Measurements from ENCODE around the gene SDC3.

Gene SDC3

DNA sequence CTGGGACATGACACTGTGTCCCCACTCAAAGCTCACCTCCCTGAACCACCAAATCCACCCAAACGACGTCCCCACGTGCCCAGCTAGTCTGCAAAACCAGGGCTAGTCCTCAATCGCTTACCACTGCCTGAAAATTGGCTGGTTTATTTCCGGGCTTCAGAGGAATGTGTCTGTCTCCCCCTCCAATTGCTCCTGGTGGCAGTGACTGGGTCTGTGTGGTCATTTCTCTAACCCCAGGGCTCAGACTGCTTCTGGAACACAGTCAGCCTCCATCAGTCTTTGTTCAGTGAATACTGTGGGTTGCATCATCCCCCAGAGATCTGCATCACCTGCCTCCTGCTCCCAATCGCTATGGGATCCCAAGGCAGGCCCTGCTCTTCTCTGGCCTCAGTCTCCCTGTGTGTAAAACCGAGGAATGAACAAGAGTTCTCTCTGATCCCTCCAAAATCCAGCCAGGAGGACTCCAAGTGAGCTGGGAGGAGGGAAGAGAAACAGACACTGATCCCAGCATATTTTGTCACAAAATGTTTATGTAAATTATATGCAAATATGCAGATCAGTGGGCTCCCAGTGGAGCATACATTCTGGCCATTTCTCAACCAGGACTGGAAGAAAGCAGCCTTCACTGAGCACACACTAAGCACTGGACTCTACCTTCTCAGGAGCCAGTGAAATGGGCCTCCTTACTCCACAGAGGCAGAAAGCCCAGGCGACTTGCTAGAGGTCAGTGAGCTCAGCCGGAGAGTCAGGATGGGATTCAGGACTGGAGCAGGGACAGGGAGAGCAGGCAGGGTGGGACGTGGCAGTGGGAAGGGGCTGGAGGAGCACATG is 20.9 kb downstream of the SDC3 start:
- Histone ChIP-seq H3K9me3 (ENCODE audit: control insufficient read depth, insufficient read depth, low read length) (no peaks in the 10 kb centered on the region), H3K36me3 (ENCODE audit: control insufficient read depth, insufficient read depth, low read length) (no peaks in the 10 kb centered on the region), H3K27me3 (ENCODE audit: control insufficient read depth, insufficient read depth, low read length) (no peaks in the 10 kb centered on the region), H3K4me1 (ENCODE audit: control insufficient read depth, insufficient read depth, low read length) (peaks cover 26% of the 10 kb centered on the region), H3K4me3 (ENCODE audit: low read depth, low read length) (no peak overlapping the region), H3K27ac (ENCODE audit: low read depth, low read length) (peak overlapping the region; percentile 32), H3K9ac (ENCODE audit: low read depth, low read length) (no peak overlapping the region; the same call in 1 of the 2 replicates)

DNA sequence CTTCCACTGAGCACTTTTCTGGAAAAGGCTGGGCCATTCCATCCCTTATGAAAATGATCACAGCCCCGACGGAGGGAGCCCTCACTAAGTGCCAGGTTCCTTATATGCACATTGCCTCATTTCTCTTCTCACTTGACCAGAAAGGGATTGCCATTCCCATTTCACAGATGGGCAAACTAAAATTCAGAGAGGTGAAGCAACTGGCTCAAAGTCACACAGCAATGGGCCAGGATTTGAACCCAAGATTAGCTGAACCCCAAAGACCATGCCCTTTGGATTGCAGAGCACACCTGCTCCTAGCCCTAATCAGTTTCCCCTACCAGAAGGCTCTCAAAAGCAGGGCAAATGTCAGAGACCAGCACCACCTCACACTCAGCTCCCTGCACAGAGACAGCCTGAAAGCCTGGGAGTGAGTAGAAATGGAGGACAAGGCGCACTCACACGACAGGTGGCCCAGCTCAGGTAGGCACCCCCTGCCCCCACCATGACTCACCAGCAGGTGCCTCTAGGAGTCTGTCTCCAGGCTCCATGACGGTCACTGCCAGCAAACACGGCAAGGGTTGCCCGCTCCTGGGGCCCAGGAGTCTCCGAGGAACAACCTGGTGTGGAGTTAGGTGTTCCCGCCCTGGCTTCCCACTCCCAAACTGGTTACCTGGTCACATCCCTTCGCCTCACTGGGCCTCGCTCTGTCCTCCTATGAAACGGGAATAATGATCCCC is 21.7 kb downstream of the SDC3 start:
- no peak overlapping the region for H3K27ac ChIP-seq (ENCODE audit: low read depth, low read length)
- no peaks in the 10 kb centered on the region for H3K27me3 ChIP-seq (ENCODE audit: control insufficient read depth, insufficient read depth, low read length)
- H3K9me3 ChIP-seq (ENCODE audit: control insufficient read depth, insufficient read depth, low read length): no peaks in the 10 kb centered on the region
- H3K4me1 ChIP-seq (ENCODE audit: control insufficient read depth, insufficient read depth, low read length): peaks cover 26% of the 10 kb centered on the region
- H3K4me3 ChIP-seq (ENCODE audit: low read depth, low read length): no peak overlapping the region
- no peaks in the 10 kb centered on the region for H3K36me3 ChIP-seq (ENCODE audit: control insufficient read depth, insufficient read depth, low read length)
- no peak overlapping the region for H3K9ac ChIP-seq (ENCODE audit: low read depth, low read length)

DNA sequence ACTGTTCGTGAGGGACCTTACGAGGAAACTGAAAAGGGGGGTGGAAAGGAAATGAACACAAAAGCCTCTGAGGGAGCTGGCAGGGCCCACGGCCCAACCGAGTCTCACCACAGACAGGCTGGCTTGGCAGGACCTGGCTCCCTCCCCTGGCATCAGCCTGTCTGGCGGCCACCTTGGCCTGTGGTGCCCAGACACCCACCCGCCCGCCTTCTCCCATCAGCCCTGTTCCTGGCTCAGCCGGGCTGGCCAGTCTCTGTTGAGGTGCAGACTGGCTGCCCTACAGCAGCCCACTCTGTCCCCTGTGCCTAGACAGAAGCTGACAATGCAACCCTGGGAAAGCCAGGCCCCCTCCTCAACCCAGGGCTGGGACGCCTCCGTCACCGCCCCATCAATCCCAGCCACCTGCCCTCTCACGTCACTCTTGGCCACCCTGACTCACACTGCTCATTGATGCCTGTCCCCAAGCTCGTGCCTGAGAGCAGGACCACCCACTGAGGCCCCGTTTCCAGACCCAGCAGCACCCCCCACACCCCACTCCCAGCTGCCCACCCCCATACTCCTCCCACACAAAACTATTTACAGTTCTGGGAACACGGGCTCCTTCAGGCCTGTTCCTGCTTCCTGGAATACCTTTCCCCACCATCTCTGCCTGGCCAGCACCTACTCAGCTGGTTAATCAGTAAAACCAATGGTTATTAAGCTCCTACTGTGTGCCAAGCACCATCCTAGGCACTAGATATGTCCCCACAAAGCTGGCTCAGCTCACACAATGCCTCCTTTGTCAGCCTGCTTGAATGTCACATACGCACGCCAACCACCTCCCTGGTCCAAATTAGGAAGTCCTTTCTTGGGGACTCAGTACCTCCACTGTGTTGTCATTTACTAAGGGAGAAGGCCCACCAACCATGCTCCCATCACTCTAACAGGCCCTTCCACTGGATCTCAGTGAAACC is 22.7 kb downstream of the SDC3 start:
- no peak overlapping the region for H3K4me3 ChIP-seq (ENCODE audit: low read depth, low read length)
- no peaks in the 10 kb centered on the region for H3K27me3 ChIP-seq (ENCODE audit: control insufficient read depth, insufficient read depth, low read length)

GRCh38 chr1:30884723-30885122 is 23.8 kb downstream of the SDC3 start:
- H3K9ac ChIP-seq (ENCODE audit: low read depth, low read length): no peak overlapping the region
- H3K27ac ChIP-seq (ENCODE audit: low read depth, low read length): no peak overlapping the region
- H3K4me3 ChIP-seq (ENCODE audit: low read depth, low read length): no peak overlapping the region
- H3K4me1 ChIP-seq (ENCODE audit: control insufficient read depth, insufficient read depth, low read length): peaks cover 38% of the 10 kb centered on the region
- no peaks in the 10 kb centered on the region for H3K36me3 ChIP-seq (ENCODE audit: control insufficient read depth, insufficient read depth, low read length)
- H3K9me3 ChIP-seq (ENCODE audit: control insufficient read depth, insufficient read depth, low read length): no peaks in the 10 kb centered on the region
- H3K27me3 ChIP-seq (ENCODE audit: control insufficient read depth, insufficient read depth, low read length): no peaks in the 10 kb centered on the region

More for the DNA sequence above, 22.7 kb downstream of the SDC3 start:
- Histone ChIP-seq H3K4me1 (ENCODE audit: control insufficient read depth, insufficient read depth, low read length) (peaks cover 29% of the 10 kb centered on the region), H3K9me3 (ENCODE audit: control insufficient read depth, insufficient read depth, low read length) (no peaks in the 10 kb centered on the region), H3K9ac (ENCODE audit: low read depth, low read length) (no peak overlapping the region), H3K27ac (ENCODE audit: low read depth, low read length) (no peak overlapping the region), H3K36me3 (ENCODE audit: control insufficient read depth, insufficient read depth, low read length) (no peaks in the 10 kb centered on the region)

DNA sequence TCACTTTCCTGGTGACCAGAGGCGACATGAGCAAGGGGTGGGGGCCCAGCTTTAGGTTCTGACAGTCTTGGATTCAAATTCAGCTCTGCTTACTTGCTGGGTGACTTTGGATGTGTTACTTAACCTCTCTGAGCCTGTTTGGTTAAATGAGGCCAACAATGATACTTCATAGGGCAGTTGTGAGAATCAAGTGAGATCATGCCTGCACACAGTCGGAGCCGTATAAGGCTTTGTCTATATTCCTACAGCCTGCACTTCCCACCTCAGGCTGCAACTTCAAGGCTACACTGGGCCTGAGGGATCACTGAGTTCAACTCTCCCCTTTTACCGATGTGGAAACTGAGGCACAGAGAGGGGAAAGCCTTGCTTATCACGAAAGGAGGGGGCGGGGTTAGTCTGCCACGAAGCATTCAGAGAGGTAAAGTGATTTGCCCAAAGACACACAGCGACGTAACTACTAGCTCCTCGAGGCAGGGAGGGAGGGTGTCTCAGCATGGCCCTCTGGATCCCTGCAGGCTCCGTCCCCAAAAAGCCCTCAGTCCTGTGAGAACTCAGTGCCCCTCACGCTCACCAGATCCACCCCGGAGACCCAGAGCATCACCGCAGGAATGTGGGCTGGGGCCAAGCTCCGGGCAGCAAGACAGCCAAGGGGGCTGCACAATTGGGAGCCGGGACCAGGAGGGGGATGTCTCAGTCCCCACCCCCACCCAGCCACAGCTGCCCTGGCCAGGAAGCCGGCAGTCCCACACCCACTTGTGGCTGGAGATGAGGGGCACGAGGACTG is 25.0 kb downstream of the SDC3 start:
- Histone ChIP-seq H3K4me1 (ENCODE audit: control insufficient read depth, insufficient read depth, low read length) (peaks cover 40% of the 10 kb centered on the region), H3K27me3 (ENCODE audit: control insufficient read depth, insufficient read depth, low read length) (no peaks in the 10 kb centered on the region), H3K9me3 (ENCODE audit: control insufficient read depth, insufficient read depth, low read length) (no peaks in the 10 kb centered on the region), H3K36me3 (ENCODE audit: control insufficient read depth, insufficient read depth, low read length) (no peaks in the 10 kb centered on the region), H3K27ac (ENCODE audit: low read depth, low read length) (no peak overlapping the region), H3K9ac (ENCODE audit: low read depth, low read length) (no peak overlapping the region), H3K4me3 (ENCODE audit: low read depth, low read length) (no peak overlapping the region)

DNA sequence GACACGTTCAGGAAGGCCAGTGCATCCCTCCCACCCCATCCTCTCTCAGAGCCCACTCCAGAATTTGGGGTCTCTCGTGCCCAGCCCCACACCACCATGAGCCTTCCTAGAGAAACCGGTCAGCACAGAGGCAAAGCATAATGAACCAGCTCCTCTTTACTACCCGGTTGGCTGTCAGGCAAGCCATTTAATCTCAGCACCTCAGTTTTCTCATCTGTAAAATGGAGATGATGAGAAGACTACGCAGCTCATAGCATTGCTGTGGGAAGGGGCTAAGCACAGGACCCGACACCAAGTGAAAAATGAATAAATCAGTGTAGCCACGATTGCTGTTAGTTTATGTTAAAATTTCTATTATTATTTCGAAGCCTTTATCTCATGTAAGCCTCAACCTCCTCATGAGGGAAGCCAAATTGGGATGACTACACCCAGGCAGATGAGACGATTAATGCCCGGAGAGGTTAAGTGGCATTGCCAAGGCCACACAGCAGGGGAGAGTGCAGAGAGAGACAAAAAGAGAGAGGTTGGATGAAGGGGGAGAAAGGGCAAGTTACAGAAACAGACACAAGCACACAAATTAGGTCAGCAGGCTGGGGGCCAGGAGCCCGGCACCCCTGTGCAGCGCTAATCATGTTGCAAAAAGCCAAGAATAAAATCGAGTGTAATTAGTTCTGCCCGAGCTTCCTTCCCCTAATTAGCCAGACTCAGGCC is 25.7 kb downstream of the SDC3 start:
- Histone ChIP-seq H3K36me3 (ENCODE audit: control insufficient read depth, insufficient read depth, low read length) (no peaks in the 10 kb centered on the region), H3K27ac (ENCODE audit: low read depth, low read length) (no peak overlapping the region), H3K4me3 (ENCODE audit: low read depth, low read length) (no peak overlapping the region), H3K9ac (ENCODE audit: low read depth, low read length) (no peak overlapping the region), H3K4me1 (ENCODE audit: control insufficient read depth, insufficient read depth, low read length) (peaks cover 33% of the 10 kb centered on the region), H3K27me3 (ENCODE audit: control insufficient read depth, insufficient read depth, low read length) (no peaks in the 10 kb centered on the region), H3K9me3 (ENCODE audit: control insufficient read depth, insufficient read depth, low read length) (no peaks in the 10 kb centered on the region)

DNA sequence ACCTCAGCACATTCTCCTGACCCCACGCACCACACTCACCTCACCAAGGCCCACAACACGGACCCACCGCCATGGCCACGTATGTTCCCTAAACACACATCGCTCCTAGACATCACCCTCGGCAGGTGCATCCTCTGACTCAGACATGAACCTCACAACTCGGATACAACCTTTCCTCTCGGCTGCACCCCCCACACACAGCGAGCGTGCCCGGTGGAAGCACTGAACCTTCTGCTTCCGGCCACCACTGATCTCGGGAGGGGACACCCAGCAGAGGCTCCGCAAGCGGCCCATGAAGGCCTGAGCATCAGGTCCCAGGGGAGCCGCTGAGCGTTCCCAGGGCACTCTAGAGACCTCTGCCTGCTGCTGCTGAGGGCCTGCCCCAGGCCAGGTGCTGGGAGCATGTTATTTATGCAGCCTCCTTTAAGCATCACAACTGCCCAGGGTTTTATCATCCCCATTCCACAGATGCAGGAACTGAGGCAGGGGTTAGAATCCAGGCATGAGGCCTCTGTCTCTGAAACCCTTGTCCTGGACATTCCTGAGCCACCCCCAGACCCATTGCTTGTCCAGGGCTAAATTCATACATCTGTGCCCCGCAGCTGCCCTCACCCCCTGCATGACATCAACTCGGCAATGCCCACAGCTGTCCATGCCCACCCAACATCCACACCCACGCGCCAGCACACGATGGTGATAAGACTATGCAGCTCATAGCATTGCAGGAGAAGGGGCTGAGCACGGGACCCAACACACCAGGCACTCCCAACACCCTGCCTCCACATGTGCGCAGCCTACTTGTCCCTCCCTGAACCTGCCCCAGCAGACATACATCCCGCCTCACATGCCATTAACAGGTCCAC is 27.0 kb downstream of the SDC3 start:
- Histone ChIP-seq H3K9me3 (ENCODE audit: control insufficient read depth, insufficient read depth, low read length) (no peaks in the 10 kb centered on the region), H3K4me3 (ENCODE audit: low read depth, low read length) (no peak overlapping the region), H3K27ac (ENCODE audit: low read depth, low read length) (no peak overlapping the region), H3K9ac (ENCODE audit: low read depth, low read length) (no peak overlapping the region), H3K36me3 (ENCODE audit: control insufficient read depth, insufficient read depth, low read length) (no peaks in the 10 kb centered on the region), H3K4me1 (ENCODE audit: control insufficient read depth, insufficient read depth, low read length) (peaks cover 24% of the 10 kb centered on the region), H3K27me3 (ENCODE audit: control insufficient read depth, insufficient read depth, low read length) (no peaks in the 10 kb centered on the region)

DNA sequence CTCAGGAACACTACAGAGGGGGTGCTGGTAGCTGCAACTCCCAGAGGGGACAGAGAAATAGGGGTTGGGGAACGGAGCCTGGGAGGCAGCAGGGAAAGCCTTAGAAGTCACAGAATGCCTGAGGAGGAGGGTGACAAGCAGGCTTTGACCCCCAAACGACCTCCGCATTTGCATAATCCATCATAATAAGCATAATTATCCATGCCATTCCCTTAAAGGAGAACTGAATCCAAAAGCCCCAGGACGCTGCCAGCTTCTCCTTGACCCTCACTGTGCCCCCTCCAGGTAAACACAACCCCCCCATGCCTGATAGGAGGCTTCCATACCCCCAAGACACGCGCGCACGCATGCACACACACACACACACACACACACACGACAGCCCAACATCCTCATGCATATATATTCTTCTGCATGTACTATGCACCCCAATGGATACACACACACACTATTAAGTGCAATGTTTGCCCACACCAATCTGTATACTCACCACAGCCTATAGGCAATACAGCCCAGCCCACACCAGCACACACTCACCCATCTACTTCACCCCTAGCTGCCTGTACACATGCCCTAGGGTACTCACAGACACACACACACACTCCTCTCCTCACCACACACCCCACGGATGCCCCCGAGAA is 27.8 kb downstream of the SDC3 start:
- Histone ChIP-seq H3K4me3 (ENCODE audit: low read depth, low read length) (no peak overlapping the region), H3K9me3 (ENCODE audit: control insufficient read depth, insufficient read depth, low read length) (no peaks in the 10 kb centered on the region), H3K9ac (ENCODE audit: low read depth, low read length) (no peak overlapping the region), H3K36me3 (ENCODE audit: control insufficient read depth, insufficient read depth, low read length) (no peaks in the 10 kb centered on the region), H3K4me1 (ENCODE audit: control insufficient read depth, insufficient read depth, low read length) (peaks cover 24% of the 10 kb centered on the region), H3K27ac (ENCODE audit: low read depth, low read length) (no peak overlapping the region), H3K27me3 (ENCODE audit: control insufficient read depth, insufficient read depth, low read length) (no peaks in the 10 kb centered on the region)

Data from HUES48 (cell line).